ENCODE measurements around the gene IL22RA1.

The IL22RA1 gene

DNA sequence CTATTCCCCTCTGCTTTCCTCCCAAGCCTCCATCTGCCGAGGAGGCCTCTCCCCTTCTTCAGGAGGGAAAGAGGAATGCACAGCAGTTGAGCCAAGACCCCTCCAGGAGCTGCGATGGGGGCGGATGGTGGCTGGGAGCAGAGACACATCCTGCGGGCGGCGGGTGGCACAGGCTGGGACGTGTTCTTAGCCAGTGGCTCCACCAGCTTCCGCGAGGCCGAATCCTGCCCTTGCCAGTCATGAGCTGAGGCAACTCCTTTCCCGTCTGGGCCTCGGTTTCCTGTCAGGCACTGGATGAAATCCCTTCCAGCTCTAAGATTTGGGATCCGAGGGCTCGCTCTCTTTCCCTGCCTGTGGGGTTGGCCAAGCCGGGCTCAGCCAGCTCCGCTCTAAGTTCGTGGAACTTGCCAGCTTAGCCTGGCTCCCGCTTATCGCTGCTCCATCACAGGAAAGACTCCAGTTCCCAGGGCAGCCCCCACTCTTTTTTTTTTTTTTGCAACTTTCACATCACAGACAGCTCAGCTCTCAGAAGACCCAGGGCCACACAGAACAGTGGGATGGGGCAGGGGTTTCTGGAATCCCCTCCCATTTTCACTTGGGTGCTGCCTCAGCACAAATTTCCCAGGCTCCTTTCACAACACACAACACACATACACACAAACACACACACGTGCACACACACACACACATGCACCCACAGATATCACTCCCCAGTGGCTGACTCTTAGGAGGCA, 31.5 kb downstream of the IL22RA1 start:
- DNase-seq (ENCODE audit: low read depth) = no peak
- Histone ChIP-seq H3K9ac (ENCODE audit: low read length) (peak overlapping the region; percentile 65), H3K4me1 (ENCODE audit: control insufficient read depth, insufficient read depth, low read length) (peaks cover 47% of the 10 kb centered on the region), H3K27me3 (replicated peaks; ENCODE audit: control insufficient read depth, insufficient read depth, low read length) (peaks cover 4% of the 10 kb centered on the region), H3K36me3 (ENCODE audit: control insufficient read depth, insufficient read depth, low read length, severe bottlenecking) (no peaks in the 10 kb centered on the region), H3K4me3 (ENCODE audit: low read length) (no peak overlapping the region), H3K9me3 (ENCODE audit: control insufficient read depth, low read length) (no peaks in the 10 kb centered on the region)

DNA sequence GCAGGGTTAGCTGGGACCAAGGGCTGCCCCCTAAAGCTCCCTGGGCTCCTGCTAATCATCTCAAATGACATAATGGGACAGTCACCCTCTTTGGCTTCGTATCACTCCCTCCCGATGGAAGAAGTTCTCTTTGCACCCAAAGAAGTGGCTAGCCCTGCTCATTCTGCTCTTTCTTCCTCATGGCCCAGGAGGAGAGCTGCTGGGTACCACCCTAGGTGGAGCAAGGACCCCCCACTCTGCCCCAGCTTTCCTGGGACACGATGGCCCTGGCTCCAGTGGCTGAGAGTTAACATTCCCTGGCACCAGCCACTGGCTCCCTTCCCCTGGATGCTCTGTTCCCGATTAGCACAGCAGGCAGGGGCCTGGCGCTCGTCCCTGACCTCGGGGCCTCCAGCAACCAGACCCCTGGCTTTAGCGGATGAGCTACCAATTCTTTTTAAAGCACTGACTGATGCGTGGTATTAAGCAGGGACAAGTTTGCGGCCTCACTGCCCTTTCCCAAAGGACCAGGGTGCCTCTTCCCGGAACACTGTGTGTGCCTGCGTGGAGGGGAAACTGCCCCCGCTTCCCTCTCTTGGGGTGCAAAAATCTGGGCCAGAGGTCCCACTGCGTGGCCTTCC, 32.2 kb downstream of the IL22RA1 start:
- Histone ChIP-seq H3K9me3 (ENCODE audit: control insufficient read depth, low read length) (no peaks in the 10 kb centered on the region), H3K9ac (ENCODE audit: low read length) (peak overlapping the region; percentile 65), H3K4me1 (ENCODE audit: control insufficient read depth, insufficient read depth, low read length) (peaks cover 47% of the 10 kb centered on the region), H3K36me3 (ENCODE audit: control insufficient read depth, insufficient read depth, low read length, severe bottlenecking) (no peaks in the 10 kb centered on the region), H3K27me3 (replicated peaks; ENCODE audit: control insufficient read depth, insufficient read depth, low read length) (peaks cover 4% of the 10 kb centered on the region), H3K4me3 (ENCODE audit: low read length) (no peak overlapping the region)
- no peak for DNase-seq (ENCODE audit: low read depth)

GRCh38 chr1:24109686-24110475, 33.1 kb downstream of the IL22RA1 start:
- Histone ChIP-seq H3K4me1 (ENCODE audit: control insufficient read depth, insufficient read depth, low read length) (peaks cover 47% of the 10 kb centered on the region), H3K27me3 (replicated peaks; ENCODE audit: control insufficient read depth, insufficient read depth, low read length) (peaks cover 4% of the 10 kb centered on the region), H3K9me3 (ENCODE audit: control insufficient read depth, low read length) (no peaks in the 10 kb centered on the region), H3K36me3 (ENCODE audit: control insufficient read depth, insufficient read depth, low read length, severe bottlenecking) (no peaks in the 10 kb centered on the region), H3K4me3 (ENCODE audit: low read length) (no peak overlapping the region), H3K9ac (ENCODE audit: low read length) (no peak overlapping the region)
- no peak for DNase-seq (ENCODE audit: low read depth)

DNA sequence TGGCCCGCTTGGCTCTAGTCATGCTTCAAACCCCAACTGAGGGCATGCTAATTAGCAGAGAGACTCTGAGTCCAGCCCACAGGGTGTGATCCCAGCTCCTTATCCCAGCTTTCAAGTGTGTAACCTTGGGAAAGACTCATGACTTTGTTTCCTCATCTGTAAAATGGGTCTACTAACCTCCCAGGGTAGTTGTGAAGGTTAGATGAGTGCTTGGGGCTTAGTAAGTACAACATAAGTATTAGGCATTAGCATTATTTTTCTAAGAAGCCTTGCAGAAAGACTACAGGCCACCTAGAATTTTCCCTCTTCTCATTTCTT, 33.8 kb downstream of the IL22RA1 start:
- DNase-seq (ENCODE audit: low read depth) = no peak

DNA sequence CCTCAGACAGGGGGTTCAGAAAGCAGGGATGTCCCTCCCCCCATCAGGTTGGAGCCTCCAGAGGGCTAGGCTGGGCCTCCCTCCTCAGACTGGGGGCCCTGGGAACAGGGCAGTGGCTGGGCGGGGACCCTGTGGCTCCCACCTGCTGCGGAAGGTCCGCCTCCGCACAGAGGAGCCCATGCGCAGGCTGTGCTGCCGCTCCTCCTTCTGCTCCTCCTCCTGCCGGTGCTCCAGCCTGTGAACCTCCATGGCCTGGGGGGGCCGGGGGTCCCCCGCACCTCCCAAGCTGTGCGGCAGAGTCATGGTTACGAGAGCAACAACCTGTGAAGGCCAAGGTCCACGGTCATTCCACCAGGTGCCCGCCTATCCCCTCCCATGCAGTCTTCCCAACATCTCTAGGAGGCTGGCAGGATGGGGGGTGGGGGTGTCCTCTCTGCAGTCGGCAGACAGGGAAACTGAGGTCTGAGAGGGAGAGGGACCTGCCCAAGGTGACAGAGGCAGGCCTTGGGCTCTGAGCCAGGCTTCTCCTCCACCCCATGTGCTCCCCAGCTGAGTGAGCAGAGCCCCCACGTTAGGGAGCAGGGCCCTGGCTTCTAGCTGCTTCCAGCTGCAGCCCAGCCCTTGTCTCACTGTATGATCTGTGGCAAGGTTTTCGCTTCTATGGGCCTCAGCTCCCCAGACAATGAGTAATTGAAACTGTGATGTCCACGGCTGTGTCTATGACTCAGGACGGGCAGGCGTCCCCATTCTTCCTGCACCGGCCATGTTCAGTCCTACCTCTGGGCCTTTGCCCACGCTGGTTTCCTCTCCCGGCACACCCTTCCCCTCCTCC, 34.4 kb downstream of the IL22RA1 start:
- Histone ChIP-seq H3K9me3 (ENCODE audit: control insufficient read depth, low read length) (no peaks in the 10 kb centered on the region), H3K9ac (ENCODE audit: low read length) (peak overlapping the region; percentile 66), H3K27me3 (replicated peaks; ENCODE audit: control insufficient read depth, insufficient read depth, low read length) (no peaks in the 10 kb centered on the region), H3K4me1 (ENCODE audit: control insufficient read depth, insufficient read depth, low read length) (peaks cover 47% of the 10 kb centered on the region), H3K4me3 (ENCODE audit: low read length) (no peak overlapping the region), H3K36me3 (ENCODE audit: control insufficient read depth, insufficient read depth, low read length, severe bottlenecking) (no peaks in the 10 kb centered on the region)
- peak; percentile 54 for DNase-seq (ENCODE audit: low read depth)

More for the DNA sequence above, 33.8 kb downstream of the IL22RA1 start:
- no peaks in the 10 kb centered on the region for H3K9me3 ChIP-seq (ENCODE audit: control insufficient read depth, low read length)
- H3K27me3 ChIP-seq (replicated peaks; ENCODE audit: control insufficient read depth, insufficient read depth, low read length) = no peaks in the 10 kb centered on the region
- H3K4me1 ChIP-seq (ENCODE audit: control insufficient read depth, insufficient read depth, low read length) = peaks cover 47% of the 10 kb centered on the region
- H3K36me3 ChIP-seq (ENCODE audit: control insufficient read depth, insufficient read depth, low read length, severe bottlenecking) = no peaks in the 10 kb centered on the region
- no peak overlapping the region for H3K4me3 ChIP-seq (ENCODE audit: low read length)
- no peak overlapping the region for H3K9ac ChIP-seq (ENCODE audit: low read length)

- no peaks in the 10 kb centered on the region for H3K36me3 ChIP-seq (ENCODE audit: control insufficient read depth, insufficient read depth, low read length, severe bottlenecking)
- no peaks in the 10 kb centered on the region for H3K27me3 ChIP-seq (replicated peaks; ENCODE audit: control insufficient read depth, insufficient read depth, low read length)
- H3K9me3 ChIP-seq (ENCODE audit: control insufficient read depth, low read length) = no peaks in the 10 kb centered on the region
- DNase-seq (ENCODE audit: low read depth) = no peak
- peak overlapping the region; percentile 66 for H3K9ac ChIP-seq (ENCODE audit: low read length)
- H3K4me3 ChIP-seq (ENCODE audit: low read length) = no peak overlapping the region
- peaks cover 45% of the 10 kb centered on the region for H3K4me1 ChIP-seq (ENCODE audit: control insufficient read depth, insufficient read depth, low read length)
These were observed 35.3 kb downstream of the IL22RA1 start for GRCh38 chr1:24107462-24108138.

DNA sequence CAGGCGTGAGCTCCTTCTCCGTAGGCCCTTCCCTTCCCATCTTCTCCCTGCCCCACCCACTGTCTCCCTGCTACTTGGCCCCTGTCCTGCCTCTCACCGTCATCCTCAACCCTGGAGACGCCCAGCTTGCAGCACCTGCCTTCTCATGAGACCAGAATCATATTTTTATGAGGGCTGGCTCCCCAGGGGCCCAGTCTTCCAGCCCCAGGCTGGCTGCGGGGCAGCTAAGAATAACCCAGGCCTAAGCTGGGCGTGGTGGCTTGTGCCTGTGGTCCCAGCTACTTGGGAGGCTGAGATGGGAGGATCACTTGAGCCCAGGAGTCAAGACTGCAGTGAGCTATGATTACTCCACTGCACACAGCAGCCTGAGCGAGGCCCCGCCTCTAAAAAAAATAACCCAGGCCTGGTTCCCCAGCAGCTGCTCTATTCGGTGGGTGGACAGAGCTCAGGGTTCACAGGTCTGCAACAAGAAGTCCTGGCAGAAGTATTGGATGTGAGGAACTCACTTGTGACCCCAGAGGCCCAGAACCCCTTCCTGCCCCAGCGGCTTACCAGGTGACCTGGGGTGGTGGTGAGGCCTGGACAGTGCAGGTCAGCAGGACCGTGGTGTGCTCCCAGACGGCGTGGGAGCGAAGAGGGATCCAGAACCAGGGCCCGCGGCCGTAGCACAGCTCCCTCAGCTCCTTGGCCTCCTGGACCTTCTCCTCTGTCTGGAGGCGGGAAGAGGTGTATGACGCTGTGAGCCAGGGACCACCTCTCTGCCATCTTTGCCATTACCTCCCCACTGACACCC, 37.4 kb downstream of the IL22RA1 start:
- no peaks in the 10 kb centered on the region for H3K36me3 ChIP-seq (ENCODE audit: control insufficient read depth, insufficient read depth, low read length, severe bottlenecking)
- peaks cover 25% of the 10 kb centered on the region for H3K4me1 ChIP-seq (ENCODE audit: control insufficient read depth, insufficient read depth, low read length)
- H3K27me3 ChIP-seq (replicated peaks; ENCODE audit: control insufficient read depth, insufficient read depth, low read length) = no peaks in the 10 kb centered on the region
- H3K4me3 ChIP-seq (ENCODE audit: low read length) = no peak overlapping the region
- no peak overlapping the region for H3K9ac ChIP-seq (ENCODE audit: low read length)
- DNase-seq (ENCODE audit: low read depth) = no peak
- H3K9me3 ChIP-seq (ENCODE audit: control insufficient read depth, low read length) = no peaks in the 10 kb centered on the region

DNA sequence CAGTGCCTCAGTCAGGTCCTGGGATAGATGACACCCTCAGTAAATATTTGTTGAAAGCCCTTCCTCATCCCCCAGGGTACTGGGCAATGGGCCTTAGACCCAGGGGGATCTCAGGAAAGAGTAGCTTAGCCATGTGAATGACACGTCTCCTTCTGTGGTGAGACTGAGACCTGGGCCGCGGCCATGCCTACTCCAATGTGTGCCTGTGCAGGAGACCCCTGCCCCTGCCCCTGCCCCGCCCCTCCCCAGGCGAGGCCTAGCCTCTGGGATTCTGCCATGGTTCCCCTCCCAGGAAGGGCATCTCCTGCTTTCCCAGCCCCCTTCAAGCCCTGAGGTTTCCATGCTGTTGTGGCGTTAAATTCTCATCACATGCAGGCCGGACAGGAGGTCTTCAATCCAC, 38.1 kb downstream of the IL22RA1 start:
- no peak for DNase-seq (ENCODE audit: low read depth)
- H3K4me3 ChIP-seq (ENCODE audit: low read length) = no peak overlapping the region
- peaks cover 20% of the 10 kb centered on the region for H3K4me1 ChIP-seq (ENCODE audit: control insufficient read depth, insufficient read depth, low read length)
- no peaks in the 10 kb centered on the region for H3K9me3 ChIP-seq (ENCODE audit: control insufficient read depth, low read length)
- H3K27me3 ChIP-seq (replicated peaks; ENCODE audit: control insufficient read depth, insufficient read depth, low read length) = no peaks in the 10 kb centered on the region
- no peak overlapping the region for H3K9ac ChIP-seq (ENCODE audit: low read length)
- no peaks in the 10 kb centered on the region for H3K36me3 ChIP-seq (ENCODE audit: control insufficient read depth, insufficient read depth, low read length, severe bottlenecking)

DNA sequence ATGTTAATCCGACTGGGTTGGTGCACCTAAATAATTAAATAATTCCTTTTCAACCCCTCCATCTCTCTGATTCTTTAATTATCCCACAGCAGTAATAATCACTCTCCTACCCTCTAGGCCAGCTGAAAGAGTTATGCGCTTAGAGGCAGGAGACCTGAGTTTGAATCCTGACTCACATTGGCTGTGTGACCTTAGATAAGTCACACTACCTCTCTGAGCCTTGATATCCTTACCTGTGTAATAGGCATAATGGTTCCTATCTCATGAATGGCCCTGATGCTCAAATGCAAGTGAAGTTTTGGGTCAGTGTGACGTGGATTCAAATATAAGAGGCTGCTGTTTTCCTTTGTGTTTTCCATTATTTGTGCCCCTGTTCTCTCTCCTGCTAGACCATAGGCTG, 39.1 kb downstream of the IL22RA1 start:
- H3K36me3 ChIP-seq (ENCODE audit: control insufficient read depth, insufficient read depth, low read length, severe bottlenecking) = no peaks in the 10 kb centered on the region
- no peak for DNase-seq (ENCODE audit: low read depth)
- H3K9ac ChIP-seq (ENCODE audit: low read length) = no peak overlapping the region
- H3K9me3 ChIP-seq (ENCODE audit: control insufficient read depth, low read length) = no peaks in the 10 kb centered on the region
- no peak overlapping the region for H3K4me3 ChIP-seq (ENCODE audit: low read length)
- H3K4me1 ChIP-seq (ENCODE audit: control insufficient read depth, insufficient read depth, low read length) = peaks cover 17% of the 10 kb centered on the region
- no peaks in the 10 kb centered on the region for H3K27me3 ChIP-seq (replicated peaks; ENCODE audit: control insufficient read depth, insufficient read depth, low read length)

- Histone ChIP-seq H3K9me3 (ENCODE audit: control insufficient read depth, low read length) (no peaks in the 10 kb centered on the region), H3K36me3 (ENCODE audit: control insufficient read depth, insufficient read depth, low read length, severe bottlenecking) (no peaks in the 10 kb centered on the region), H3K4me3 (ENCODE audit: low read length) (no peak overlapping the region), H3K9ac (ENCODE audit: low read length) (no peak overlapping the region), H3K27me3 (replicated peaks; ENCODE audit: control insufficient read depth, insufficient read depth, low read length) (no peaks in the 10 kb centered on the region), H3K4me1 (ENCODE audit: control insufficient read depth, insufficient read depth, low read length) (peaks cover 12% of the 10 kb centered on the region)
- DNase-seq (ENCODE audit: low read depth) = no peak
These were observed 39.5 kb downstream of the IL22RA1 start for GRCh38 chr1:24103408-24103807.
